ENCODE results near the gene PPP6R3. TPM values are rescaled to one million over a fixed set of nuclear protein-coding genes. Genes with fewer than 3 reads are reported as not detected.

The PPP6R3 gene
- total and polyA plus RNA-seq, 2 experiments from 2014 or later, result 31.5 to 108 TPM

DNA sequence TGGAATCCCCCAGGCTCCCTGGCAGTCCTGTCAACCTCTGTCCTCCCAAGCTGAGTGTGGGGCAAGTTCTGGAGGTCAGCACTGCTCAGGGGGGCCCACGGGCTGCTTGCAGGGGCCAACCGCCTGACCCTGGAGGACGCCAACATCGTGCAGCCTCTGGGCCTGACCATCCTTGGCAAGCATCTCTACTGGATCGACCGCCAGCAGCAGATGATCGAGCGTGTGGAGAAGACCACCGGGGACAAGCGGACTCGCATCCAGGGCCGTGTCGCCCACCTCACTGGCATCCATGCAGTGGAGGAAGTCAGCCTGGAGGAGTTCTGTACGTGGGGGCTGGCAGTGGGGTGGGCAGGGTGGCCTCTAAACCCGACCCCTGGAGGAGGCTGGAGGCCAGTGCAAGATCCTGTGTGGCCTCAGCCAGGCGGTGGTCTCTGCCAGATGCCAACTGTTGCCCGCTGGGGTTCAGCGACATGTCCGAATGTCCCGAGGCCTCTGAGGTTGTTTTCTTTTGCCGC lies 34.6 kb upstream of the PPP6R3 start:
- no peaks in the 10 kb centered on the region for H4K20me1 ChIP-seq (ENCODE audit: insufficient read depth, poor library complexity, severe bottlenecking)
- H3K79me2 ChIP-seq, result no peaks in the 10 kb centered on the region
- no peak overlapping the region for H3K4me3 ChIP-seq
- no peaks in the 10 kb centered on the region for H3K27me3 ChIP-seq
- peaks cover 12% of the 10 kb centered on the region for H3K36me3 ChIP-seq (replicated peaks; ENCODE audit: insufficient read depth, low read depth)
- H3K9me3 ChIP-seq (ENCODE audit: low read depth), result peaks cover 3% of the 10 kb centered on the region
- H3K4me1 ChIP-seq (ENCODE audit: insufficient read depth), result no peaks in the 10 kb centered on the region
- WGBS (ENCODE audit: low lambda C conversion rate, missing lambda C conversion rate), result 99% methylated on average over 21 of the region's 21 CpGs
- TF ChIP-seq, protein P1, sequence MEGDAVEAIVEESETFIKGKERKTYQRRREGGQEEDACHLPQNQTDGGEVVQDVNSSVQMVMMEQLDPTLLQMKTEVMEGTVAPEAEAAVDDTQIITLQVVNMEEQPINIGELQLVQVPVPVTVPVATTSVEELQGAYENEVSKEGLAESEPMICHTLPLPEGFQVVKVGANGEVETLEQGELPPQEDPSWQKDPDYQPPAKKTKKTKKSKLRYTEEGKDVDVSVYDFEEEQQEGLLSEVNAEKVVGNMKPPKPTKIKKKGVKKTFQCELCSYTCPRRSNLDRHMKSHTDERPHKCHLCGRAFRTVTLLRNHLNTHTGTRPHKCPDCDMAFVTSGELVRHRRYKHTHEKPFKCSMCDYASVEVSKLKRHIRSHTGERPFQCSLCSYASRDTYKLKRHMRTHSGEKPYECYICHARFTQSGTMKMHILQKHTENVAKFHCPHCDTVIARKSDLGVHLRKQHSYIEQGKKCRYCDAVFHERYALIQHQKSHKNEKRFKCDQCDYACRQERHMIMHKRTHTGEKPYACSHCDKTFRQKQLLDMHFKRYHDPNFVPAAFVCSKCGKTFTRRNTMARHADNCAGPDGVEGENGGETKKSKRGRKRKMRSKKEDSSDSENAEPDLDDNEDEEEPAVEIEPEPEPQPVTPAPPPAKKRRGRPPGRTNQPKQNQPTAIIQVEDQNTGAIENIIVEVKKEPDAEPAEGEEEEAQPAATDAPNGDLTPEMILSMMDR (IDR thresholded peaks at IDR 0.05; ENCODE audit: poor library complexity), result no peak
- TF ChIP-seq EZH2phosphoT487 (IDR thresholded peaks at IDR 0.05; ENCODE audit: low read depth, severe bottlenecking, unreplicated experiment) (no peak), EZH2 (IDR thresholded peaks at IDR 0.05; ENCODE audit: borderline replicate concordance) (no peak)
- no peak for DNase-seq (ENCODE audit: low spot score)
- H3K9me2 ChIP-seq (replicated peaks; ENCODE audit: insufficient read depth), result no peaks in the 10 kb centered on the region
- H3K27ac ChIP-seq, result no peak overlapping the region
- H3K4me2 ChIP-seq, result no peak overlapping the region
- no peak overlapping the region for H2AFZ ChIP-seq

DNA sequence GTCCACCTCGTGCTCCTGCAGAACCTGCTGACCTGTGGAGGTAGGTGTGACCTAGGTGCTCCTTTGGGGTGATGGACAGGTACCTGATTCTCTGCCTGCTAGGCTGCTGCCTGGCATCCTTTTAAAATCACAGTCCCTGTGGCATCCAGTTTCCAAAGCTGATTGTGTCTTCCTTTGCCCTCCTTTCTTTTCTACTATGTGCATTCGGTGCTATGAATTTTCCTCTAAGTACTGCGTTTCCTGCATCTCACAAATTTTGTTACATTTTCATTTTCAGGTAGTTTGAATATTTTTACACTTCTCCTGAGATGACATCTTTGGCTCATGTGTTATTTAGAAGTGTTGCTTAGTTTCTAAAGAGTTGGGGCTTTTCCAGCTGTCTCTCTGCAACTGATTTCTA lies 30.9 kb upstream of the PPP6R3 start:
- Histone ChIP-seq H2AFZ (no peak overlapping the region), H3K36me3 (replicated peaks; ENCODE audit: insufficient read depth, low read depth) (peaks cover 12% of the 10 kb centered on the region), H3K4me3 (no peak overlapping the region), H4K20me1 (ENCODE audit: insufficient read depth, poor library complexity, severe bottlenecking) (no peaks in the 10 kb centered on the region), H3K79me2 (no peaks in the 10 kb centered on the region), H3K4me2 (no peak overlapping the region), H3K27me3 (no peaks in the 10 kb centered on the region), H3K4me1 (ENCODE audit: insufficient read depth) (no peaks in the 10 kb centered on the region), H3K9me2 (replicated peaks; ENCODE audit: insufficient read depth) (no peaks in the 10 kb centered on the region), H3K9me3 (ENCODE audit: low read depth) (peaks cover 3% of the 10 kb centered on the region), H3K27ac (no peak overlapping the region)
- 99% methylated on average over 3 of the region's 3 CpGs for WGBS (ENCODE audit: low lambda C conversion rate, missing lambda C conversion rate)
- TF ChIP-seq, protein P1 (IDR thresholded peaks at IDR 0.05; ENCODE audit: poor library complexity), result no peak
- TF ChIP-seq EZH2phosphoT487 (IDR thresholded peaks at IDR 0.05; ENCODE audit: low read depth, severe bottlenecking, unreplicated experiment), result no peak
- TF ChIP-seq EZH2 (IDR thresholded peaks at IDR 0.05; ENCODE audit: borderline replicate concordance), result no peak
- no peak for DNase-seq (ENCODE audit: low spot score)

DNA sequence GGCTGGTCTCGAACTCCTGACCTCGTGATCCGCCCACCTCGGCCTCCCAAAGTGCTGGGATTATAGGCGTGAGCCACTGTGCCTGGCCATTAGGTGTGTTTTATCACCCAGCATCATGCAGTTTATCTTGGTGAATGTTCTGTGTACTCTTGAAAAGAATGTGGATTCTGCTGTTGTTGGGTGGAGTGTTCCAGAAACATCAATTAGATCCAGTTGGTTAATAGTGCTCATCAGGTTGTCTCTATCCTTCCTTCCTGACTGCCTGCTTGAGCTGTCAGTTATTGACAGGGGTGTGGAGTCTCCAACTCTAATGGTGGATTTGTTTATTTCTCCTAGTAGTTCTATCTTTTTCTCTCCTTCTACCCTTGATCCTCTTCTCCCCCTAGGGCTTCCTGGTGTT lies 30.2 kb upstream of the PPP6R3 start:
- H3K27ac ChIP-seq, result no peak overlapping the region

More for the DNA sequence above, 30.2 kb upstream of the PPP6R3 start:
- Histone ChIP-seq H3K79me2 (no peaks in the 10 kb centered on the region), H4K20me1 (ENCODE audit: insufficient read depth, poor library complexity, severe bottlenecking) (no peaks in the 10 kb centered on the region), H3K4me3 (no peak overlapping the region), H3K27me3 (no peaks in the 10 kb centered on the region), H3K4me1 (ENCODE audit: insufficient read depth) (no peaks in the 10 kb centered on the region), H2AFZ (no peak overlapping the region), H3K36me3 (replicated peaks; ENCODE audit: insufficient read depth, low read depth) (peaks cover 12% of the 10 kb centered on the region), H3K4me2 (no peak overlapping the region), H3K9me3 (ENCODE audit: low read depth) (peaks cover 3% of the 10 kb centered on the region), H3K9me2 (replicated peaks; ENCODE audit: insufficient read depth) (no peaks in the 10 kb centered on the region)
- WGBS (ENCODE audit: low lambda C conversion rate, missing lambda C conversion rate), result 100% methylated on average over 5 of the region's 5 CpGs
- TF ChIP-seq, protein P1 (IDR thresholded peaks at IDR 0.05; ENCODE audit: poor library complexity), result no peak
- TF ChIP-seq EZH2phosphoT487 (IDR thresholded peaks at IDR 0.05; ENCODE audit: low read depth, severe bottlenecking, unreplicated experiment) (no peak), EZH2 (IDR thresholded peaks at IDR 0.05; ENCODE audit: borderline replicate concordance) (no peak)
- DNase-seq (ENCODE audit: low spot score), result no peak
